ENCODE results near the gene CDK3.
A peak's percentile ranks its signal among the peaks of the same experiment; 100 is the strongest.

The CDK3 gene

DNA sequence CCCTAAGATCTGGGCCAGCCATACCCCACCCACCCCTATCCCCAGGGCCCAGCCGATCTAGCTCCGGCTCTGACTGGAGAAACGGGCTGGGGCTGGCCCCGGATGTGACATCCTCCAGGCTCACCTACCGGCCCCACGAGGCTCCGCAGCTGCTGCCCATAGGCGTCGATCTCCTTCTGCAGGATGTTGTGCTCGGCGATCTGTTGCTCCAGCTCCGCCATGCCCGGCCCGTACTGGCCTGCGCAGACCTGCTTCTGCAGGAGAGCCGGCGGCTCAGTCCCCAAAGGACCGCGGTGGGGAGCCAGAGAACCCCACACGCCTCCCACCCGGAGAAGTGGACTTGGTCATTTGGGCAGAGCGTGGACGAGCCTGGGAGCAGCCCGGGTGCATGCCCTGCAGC is 21.6 kb downstream of the CDK3 start:
- CTCF ChIA-PET = interaction anchor here (2.5 to 13.9 kb wide), 2 partner anchors 8 to 20 kb away, joined by 12 to 183 read pairs; partner anchors contain the start of gene CDK3
- no peak for DNase-seq
- Histone ChIP-seq H3K27me3 (replicated peaks in 2 of 5; ENCODE audit: control insufficient read depth in 4 of 5, insufficient read depth in 5 of 5, low read length in 4 of 5) (no peaks in the 10 kb centered on the region), H3K27ac (ENCODE audit: insufficient read depth in 1 of 2, low read depth in 1 of 2, low read length in 2 of 2, poor library complexity in 1 of 2, severe bottlenecking in 2 of 2) (no peak overlapping the region), H3K4me3 (ENCODE audit: control insufficient read depth in 1 of 7, extremely low read depth in 1 of 7, insufficient read depth in 4 of 7, low read depth in 2 of 7, low read length in 6 of 7) (no peak overlapping the region), H3K9me3 (ENCODE audit: control extremely low read depth in 1 of 5, control insufficient read depth in 4 of 5, insufficient read depth in 2 of 5, low read depth in 1 of 5, low read length in 4 of 5) (no peaks in the 10 kb centered on the region), H3K36me3 (ENCODE audit: control insufficient read depth in 4 of 4, insufficient read depth in 4 of 4, low read length in 3 of 4) (peaks cover 0 to 3% (median under 1%) of the 10 kb centered on the region in 4 experiments), H3K4me1 (ENCODE audit: control extremely low read depth in 1 of 4, control insufficient read depth in 4 of 4, insufficient read depth in 4 of 4, low read length in 3 of 4) (peaks cover 0 to 12% (median 8%) of the 10 kb centered on the region in 4 experiments)
- 92% methylated on average over 21 of the region's 24 CpGs for WGBS (ENCODE audit: insufficient coverage)
- POLR2A ChIA-PET = no interaction called here

DNA sequence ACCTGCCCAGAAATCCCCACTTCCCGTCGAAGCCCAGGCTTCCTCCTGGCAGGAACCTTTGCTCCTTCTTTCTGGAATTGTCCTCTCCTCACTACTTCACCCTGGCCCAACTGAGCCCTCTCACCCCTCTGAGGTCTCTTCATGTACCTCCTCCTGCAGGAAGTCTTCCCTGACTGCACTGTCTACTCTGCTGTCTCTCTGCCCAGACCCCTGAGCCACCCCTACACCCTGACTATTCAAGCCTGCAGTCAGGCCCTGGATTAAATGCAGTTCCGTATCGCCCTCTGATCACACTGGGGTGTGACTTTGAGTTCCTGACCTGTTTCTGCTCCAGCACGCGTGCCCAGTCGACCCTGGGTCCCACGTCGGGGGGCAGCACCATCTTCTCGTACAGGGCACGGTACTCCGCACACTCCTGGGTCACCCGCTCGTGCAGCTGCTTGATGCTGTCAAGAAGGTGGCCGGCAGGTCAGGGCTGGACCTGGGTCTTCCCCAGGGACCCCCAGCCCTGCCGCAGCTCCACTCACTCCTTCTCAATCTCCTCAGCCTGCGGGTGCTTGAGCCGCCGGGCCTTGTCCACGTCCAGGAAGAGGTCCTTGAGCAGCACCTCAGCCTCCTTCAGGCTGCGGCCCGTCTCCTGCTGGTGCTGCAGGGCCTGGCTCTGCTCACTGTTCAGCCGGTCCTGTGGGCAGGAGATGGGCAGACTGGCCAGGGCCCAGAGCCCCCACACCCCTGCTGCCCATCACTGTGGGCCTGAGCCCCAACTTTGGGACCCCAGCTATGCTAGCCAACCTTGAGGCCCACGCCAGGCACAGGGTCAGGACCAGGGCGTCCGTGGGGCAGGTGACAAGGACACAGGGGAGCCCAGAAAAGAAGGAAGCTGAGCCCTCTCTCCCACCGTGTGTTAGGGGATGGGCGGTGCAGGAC is 22.6 kb downstream of the CDK3 start:
- ChIA-PET POLR2A (interaction anchor here (0.6 kb wide), 1 partner anchor 18 kb away, joined by 3 read pairs; no protein-coding TSS in a partner anchor), CTCF (interaction anchor here (2.5 to 13.9 kb wide), 2 partner anchors 9 to 21 kb away, joined by 12 to 183 read pairs; partner anchors contain the start of gene CDK3)
- Histone ChIP-seq H3K4me1 (ENCODE audit: control extremely low read depth in 1 of 4, control insufficient read depth in 4 of 4, insufficient read depth in 4 of 4, low read length in 3 of 4) (peaks cover 0 to 19% (median 15%) of the 10 kb centered on the region in 4 experiments), H3K9me3 (ENCODE audit: control extremely low read depth in 1 of 5, control insufficient read depth in 4 of 5, insufficient read depth in 2 of 5, low read depth in 1 of 5, low read length in 4 of 5) (no peaks in the 10 kb centered on the region), H3K4me3 (ENCODE audit: control insufficient read depth in 1 of 7, extremely low read depth in 1 of 7, insufficient read depth in 4 of 7, low read depth in 2 of 7, low read length in 6 of 7) (no peak overlapping the region), H3K27ac (ENCODE audit: insufficient read depth in 1 of 2, low read depth in 1 of 2, low read length in 2 of 2, poor library complexity in 1 of 2, severe bottlenecking in 2 of 2) (no peak overlapping the region), H3K27me3 (replicated peaks in 2 of 5; ENCODE audit: control insufficient read depth in 4 of 5, insufficient read depth in 5 of 5, low read length in 4 of 5) (no peaks in the 10 kb centered on the region), H3K36me3 (ENCODE audit: control insufficient read depth in 4 of 4, insufficient read depth in 4 of 4, low read length in 3 of 4) (peaks cover 0 to 3% (median 0%) of the 10 kb centered on the region in 4 experiments)
- 95% methylated on average over 16 of the region's 28 CpGs for WGBS (ENCODE audit: insufficient coverage)
- DNase-seq = no peak

DNA sequence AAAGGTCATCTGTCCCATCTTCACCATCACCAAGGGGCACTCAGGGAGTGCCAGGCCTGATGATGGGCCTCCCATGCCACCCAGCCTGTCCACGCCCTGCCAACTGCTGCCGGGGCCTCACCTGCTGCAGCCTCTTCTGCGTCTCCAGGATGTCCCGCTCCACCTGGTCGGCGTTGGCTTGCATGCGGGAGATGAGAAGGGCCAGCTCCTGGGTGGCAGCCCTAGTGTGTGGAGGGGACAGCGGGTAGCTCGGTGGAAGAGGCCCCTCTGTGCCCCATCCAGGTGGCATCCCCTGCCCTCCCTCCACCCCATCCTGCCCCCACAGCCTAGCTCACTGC is 23.2 kb downstream of the CDK3 start:
- 98% methylated on average over 7 of the region's 9 CpGs for WGBS (ENCODE audit: insufficient coverage)
- CTCF ChIA-PET = interaction anchor here (2.5 kb wide), 1 partner anchor 10 kb away, joined by 12 read pairs; no protein-coding TSS in a partner anchor
- POLR2A ChIA-PET = interaction anchor here (0.6 kb wide), 1 partner anchor 18 kb away, joined by 3 read pairs; no protein-coding TSS in a partner anchor

DNA sequence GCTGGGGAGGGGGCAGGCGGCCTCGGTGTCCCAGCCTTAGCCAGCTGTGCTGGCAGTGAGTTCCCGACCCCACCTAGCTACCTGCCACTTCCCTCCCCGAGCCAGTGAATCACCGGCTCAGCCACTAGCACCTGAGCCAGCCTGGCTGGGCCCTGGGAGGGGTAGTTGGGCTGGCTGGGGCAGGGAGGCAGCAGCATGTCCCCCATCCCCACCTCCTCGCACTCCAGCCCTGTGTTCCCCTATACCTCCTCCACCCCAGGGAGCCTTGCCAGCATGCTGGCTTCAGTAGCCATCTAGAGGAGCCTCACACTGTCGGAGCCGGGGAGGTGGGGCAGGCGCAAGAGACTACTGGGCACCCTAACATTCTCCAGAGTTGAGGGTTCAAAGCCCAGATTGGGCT is 23.7 kb downstream of the CDK3 start:
- ChIA-PET CTCF (interaction anchor here (2.5 kb wide), 1 partner anchor 11 kb away, joined by 12 read pairs; no protein-coding TSS in a partner anchor), POLR2A (no interaction called here)
- no peak overlapping the region for H3K27ac ChIP-seq (ENCODE audit: insufficient read depth in 1 of 2, low read depth in 1 of 2, low read length in 2 of 2, poor library complexity in 1 of 2, severe bottlenecking in 2 of 2)
- peaks cover 0 to 28% (median 26%) of the 10 kb centered on the region in 4 experiments for H3K4me1 ChIP-seq (ENCODE audit: control extremely low read depth in 1 of 4, control insufficient read depth in 4 of 4, insufficient read depth in 4 of 4, low read length in 3 of 4)
- H3K4me3 ChIP-seq (ENCODE audit: control insufficient read depth in 1 of 7, extremely low read depth in 1 of 7, insufficient read depth in 4 of 7, low read depth in 2 of 7, low read length in 6 of 7) = no peak overlapping the region
- peaks cover 0 to 3% (median 0%) of the 10 kb centered on the region in 4 experiments for H3K36me3 ChIP-seq (ENCODE audit: control insufficient read depth in 4 of 4, insufficient read depth in 4 of 4, low read length in 3 of 4)
- H3K27me3 ChIP-seq (replicated peaks in 2 of 5; ENCODE audit: control insufficient read depth in 4 of 5, insufficient read depth in 5 of 5, low read length in 4 of 5) = no peaks in the 10 kb centered on the region
- 100% methylated on average over 5 of the region's 9 CpGs for WGBS (ENCODE audit: insufficient coverage)
- no peaks in the 10 kb centered on the region for H3K9me3 ChIP-seq (ENCODE audit: control extremely low read depth in 1 of 5, control insufficient read depth in 4 of 5, insufficient read depth in 2 of 5, low read depth in 1 of 5, low read length in 4 of 5)
- no peak for DNase-seq

More for the DNA sequence above, 23.2 kb downstream of the CDK3 start:
- no peak overlapping the region for H3K27ac ChIP-seq (ENCODE audit: insufficient read depth in 1 of 2, low read depth in 1 of 2, low read length in 2 of 2, poor library complexity in 1 of 2, severe bottlenecking in 2 of 2)
- H3K27me3 ChIP-seq (replicated peaks in 2 of 5; ENCODE audit: control insufficient read depth in 4 of 5, insufficient read depth in 5 of 5, low read length in 4 of 5) = no peaks in the 10 kb centered on the region
- H3K9me3 ChIP-seq (ENCODE audit: control extremely low read depth in 1 of 5, control insufficient read depth in 4 of 5, insufficient read depth in 2 of 5, low read depth in 1 of 5, low read length in 4 of 5) = no peaks in the 10 kb centered on the region
- no peak overlapping the region for H3K4me3 ChIP-seq (ENCODE audit: control insufficient read depth in 1 of 7, extremely low read depth in 1 of 7, insufficient read depth in 4 of 7, low read depth in 2 of 7, low read length in 6 of 7)
- H3K4me1 ChIP-seq (ENCODE audit: control extremely low read depth in 1 of 4, control insufficient read depth in 4 of 4, insufficient read depth in 4 of 4, low read length in 3 of 4) = peaks cover 0 to 26% (median 22%) of the 10 kb centered on the region in 4 experiments
- H3K36me3 ChIP-seq (ENCODE audit: control insufficient read depth in 4 of 4, insufficient read depth in 4 of 4, low read length in 3 of 4) = peaks cover 0 to 3% (median 0%) of the 10 kb centered on the region in 4 experiments
- no peak for DNase-seq

DNA sequence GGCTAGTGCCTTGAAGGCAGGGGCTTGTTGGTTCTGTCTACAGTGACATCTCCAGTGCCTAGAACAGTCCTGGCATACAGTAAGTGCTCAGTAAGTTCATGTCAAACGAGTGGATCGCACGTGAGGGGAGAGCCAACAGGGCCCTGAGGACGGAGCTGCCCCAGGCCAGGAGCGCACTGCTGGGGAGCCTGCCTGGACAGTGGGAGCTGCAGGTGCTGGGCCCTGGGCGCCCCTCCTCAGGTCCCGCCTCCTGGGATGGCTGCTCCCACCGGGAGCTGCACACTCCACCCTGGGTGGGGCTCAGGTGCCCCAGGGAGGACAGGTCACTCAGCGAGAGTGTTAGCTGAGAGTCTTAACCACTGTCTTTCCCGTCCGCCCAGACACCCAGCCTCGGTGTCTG is 24.6 kb downstream of the CDK3 start:
- ChIA-PET CTCF (interaction anchor here (0.8 to 1.2 kb wide), 4 partner anchors 12 to 84 kb away, joined by 3 to 5 read pairs (median 3); partner anchors contain the start of gene FBF1), POLR2A (interaction anchor here (0.6 kb wide), 1 partner anchor 46 kb away, joined by 3 read pairs; no protein-coding TSS in a partner anchor)
- WGBS (ENCODE audit: insufficient coverage) = 93% methylated on average over 9 of the region's 12 CpGs
- DNase-seq = no peak
- Histone ChIP-seq H3K27me3 (replicated peaks in 2 of 5; ENCODE audit: control insufficient read depth in 4 of 5, insufficient read depth in 5 of 5, low read length in 4 of 5) (no peaks in the 10 kb centered on the region), H3K9me3 (ENCODE audit: control extremely low read depth in 1 of 5, control insufficient read depth in 4 of 5, insufficient read depth in 2 of 5, low read depth in 1 of 5, low read length in 4 of 5) (no peaks in the 10 kb centered on the region), H3K27ac (ENCODE audit: insufficient read depth in 1 of 2, low read depth in 1 of 2, low read length in 2 of 2, poor library complexity in 1 of 2, severe bottlenecking in 2 of 2) (no peak overlapping the region), H3K4me3 (ENCODE audit: control insufficient read depth in 1 of 7, extremely low read depth in 1 of 7, insufficient read depth in 4 of 7, low read depth in 2 of 7, low read length in 6 of 7) (no peak overlapping the region), H3K4me1 (ENCODE audit: control extremely low read depth in 1 of 4, control insufficient read depth in 4 of 4, insufficient read depth in 4 of 4, low read length in 3 of 4) (peaks cover 0 to 35% (median 34%) of the 10 kb centered on the region in 4 experiments), H3K36me3 (ENCODE audit: control insufficient read depth in 4 of 4, insufficient read depth in 4 of 4, low read length in 3 of 4) (peaks cover 0 to 3% (median 0%) of the 10 kb centered on the region in 4 experiments)

DNA sequence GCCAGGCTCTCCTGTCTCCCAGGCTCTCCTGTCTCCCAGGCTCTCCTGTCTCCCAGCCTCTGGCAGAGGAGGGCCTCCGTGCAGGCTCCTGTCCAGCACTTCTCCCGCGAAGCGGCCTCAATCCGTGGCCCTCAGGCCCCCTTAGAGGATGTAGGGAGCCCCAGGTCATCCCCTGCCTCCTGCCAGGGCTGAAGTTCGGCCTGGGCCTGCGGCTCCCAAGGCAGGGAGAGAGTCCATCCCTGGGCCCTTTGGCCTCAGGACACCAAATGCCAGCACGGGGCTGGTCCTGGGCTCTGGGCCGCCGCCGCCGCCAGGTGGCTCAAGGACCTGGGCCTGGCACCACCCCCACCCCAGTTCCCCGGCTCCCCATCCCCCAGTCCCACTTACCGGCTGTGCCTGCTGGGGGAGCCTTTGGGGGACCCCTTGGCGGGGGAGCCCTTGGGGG is 26.1 kb downstream of the CDK3 start:
- Histone ChIP-seq H3K4me1 (ENCODE audit: control extremely low read depth in 1 of 4, control insufficient read depth in 4 of 4, insufficient read depth in 4 of 4, low read length in 3 of 4) (peaks cover 0 to 39% (median 38%) of the 10 kb centered on the region in 4 experiments), H3K36me3 (ENCODE audit: control insufficient read depth in 4 of 4, insufficient read depth in 4 of 4, low read length in 3 of 4) (peaks cover 0 to 3% (median 0%) of the 10 kb centered on the region in 4 experiments), H3K27ac (ENCODE audit: insufficient read depth in 1 of 2, low read depth in 1 of 2, low read length in 2 of 2, poor library complexity in 1 of 2, severe bottlenecking in 2 of 2) (no peak overlapping the region), H3K27me3 (replicated peaks in 2 of 5; ENCODE audit: control insufficient read depth in 4 of 5, insufficient read depth in 5 of 5, low read length in 4 of 5) (no peaks in the 10 kb centered on the region), H3K9me3 (ENCODE audit: control extremely low read depth in 1 of 5, control insufficient read depth in 4 of 5, insufficient read depth in 2 of 5, low read depth in 1 of 5, low read length in 4 of 5) (no peaks in the 10 kb centered on the region), H3K4me3 (ENCODE audit: control insufficient read depth in 1 of 7, extremely low read depth in 1 of 7, insufficient read depth in 4 of 7, low read depth in 2 of 7, low read length in 6 of 7) (peak overlapping the region in 1 of 7 experiments; percentile 55)
- POLR2A ChIA-PET = no interaction called here
- DNase-seq = no peak
- CTCF ChIA-PET = interaction anchor here (1.3 kb wide), 1 partner anchor 26 kb away, joined by 3 read pairs; the partner anchor contains the start of gene CDK3
- WGBS (ENCODE audit: insufficient coverage) = 88% methylated on average over 11 of the region's 15 CpGs
